Measurements from ENCODE around the gene TP53AIP1. TPM values are rescaled to one million over a fixed set of nuclear protein-coding genes. Genes with fewer than 3 reads are reported as not detected.

Gene TP53AIP1
- total RNA-seq, 3 donors from 2014 or later (not counting 1 experiment from before 2014, with no cell fraction given), result not detected

- 62% methylated on average over 8 of the region's 8 CpGs for WGBS (ENCODE audit: insufficient coverage)
- no peak for TF ChIP-seq CTCF (IDR thresholded peaks at IDR 0.05)
- Mint-ChIP-seq H3K4me3 (no peak overlapping the region), H3K27me3 (ENCODE audit: low read depth in 2 of 2) (peaks cover 48 to 63% of the 10 kb centered on the region in 2 donors), H3K27ac (no peak overlapping the region), H3K9me3 (no peaks in the 10 kb centered on the region), H3K36me3 (no peaks in the 10 kb centered on the region), H3K4me1 (peaks cover 8 to 15% of the 10 kb centered on the region in 2 donors)
- DNase-seq (no peak), ATAC-seq (no peak)
- no peak overlapping the region for H3K4me3 ChIP-seq (ENCODE audit: low read length)
- H3K4me1 ChIP-seq (ENCODE audit: control insufficient read depth, insufficient read depth, low read length), result peaks cover 25% of the 10 kb centered on the region
- peaks cover 31% of the 10 kb centered on the region for H3K27me3 ChIP-seq (ENCODE audit: control insufficient read depth, insufficient read depth, low read length)
- intact Hi-C loops (cut with micrococcal nuclease), result no loop called here
- no peaks in the 10 kb centered on the region for H3K9me3 ChIP-seq (ENCODE audit: control insufficient read depth, insufficient read depth, low read length)
- H3K27ac ChIP-seq (ENCODE audit: low read length), result no peak overlapping the region
- no peaks in the 10 kb centered on the region for H3K36me3 ChIP-seq (ENCODE audit: control insufficient read depth, insufficient read depth, low read length)
These were observed 33.1 kb downstream of the TP53AIP1 start for GRCh38 chr11:128909438-128910125.

GRCh38 chr11:128908391-128909246, 34.1 kb downstream of the TP53AIP1 start:
- Mint-ChIP-seq H3K27ac (no peak overlapping the region), H3K36me3 (no peaks in the 10 kb centered on the region), H3K4me3 (no peak overlapping the region), H3K4me1 (peaks cover 8 to 24% of the 10 kb centered on the region in 2 donors), H3K27me3 (ENCODE audit: low read depth in 2 of 2) (peaks cover 50 to 70% of the 10 kb centered on the region in 2 donors), H3K9me3 (no peaks in the 10 kb centered on the region)
- ATAC-seq (peak in 2 of 3 donors; percentile 37 to 48), DNase-seq (no peak)
- no peaks in the 10 kb centered on the region for H3K36me3 ChIP-seq (ENCODE audit: control insufficient read depth, insufficient read depth, low read length)
- no peaks in the 10 kb centered on the region for H3K9me3 ChIP-seq (ENCODE audit: control insufficient read depth, insufficient read depth, low read length)
- WGBS (ENCODE audit: insufficient coverage), result 10% methylated on average over 12 of the region's 12 CpGs
- H3K27me3 ChIP-seq (ENCODE audit: control insufficient read depth, insufficient read depth, low read length), result peaks cover 31% of the 10 kb centered on the region
- H3K27ac ChIP-seq (ENCODE audit: low read length), result no peak overlapping the region
- peaks cover 31% of the 10 kb centered on the region for H3K4me1 ChIP-seq (ENCODE audit: control insufficient read depth, insufficient read depth, low read length)
- no peak overlapping the region for H3K4me3 ChIP-seq (ENCODE audit: low read length)
- intact Hi-C loops (cut with micrococcal nuclease), result no loop called here
- TF ChIP-seq CTCF (IDR thresholded peaks at IDR 0.05), result no peak

- no peak overlapping the region for H3K27ac Mint-ChIP-seq
- no peaks in the 10 kb centered on the region for H3K36me3 Mint-ChIP-seq
- H3K4me3 ChIP-seq (ENCODE audit: low read length), result no peak overlapping the region
- no peak for TF ChIP-seq CTCF (IDR thresholded peaks at IDR 0.05)
- 88% methylated on average over 4 of the region's 4 CpGs for WGBS (ENCODE audit: insufficient coverage)
- H3K4me3 Mint-ChIP-seq, result no peak overlapping the region
- intact Hi-C loops (cut with micrococcal nuclease), result no loop called here
- DNase-seq, result no peak
- peaks cover 47 to 68% of the 10 kb centered on the region in 2 donors for H3K27me3 Mint-ChIP-seq (ENCODE audit: low read depth in 2 of 2)
- peaks cover 8 to 27% of the 10 kb centered on the region in 2 donors for H3K4me1 Mint-ChIP-seq
- H3K9me3 ChIP-seq (ENCODE audit: control insufficient read depth, insufficient read depth, low read length), result no peaks in the 10 kb centered on the region
- H3K9me3 Mint-ChIP-seq, result no peaks in the 10 kb centered on the region
- ATAC-seq, result no peak
- no peaks in the 10 kb centered on the region for H3K36me3 ChIP-seq (ENCODE audit: control insufficient read depth, insufficient read depth, low read length)
- H3K4me1 ChIP-seq (ENCODE audit: control insufficient read depth, insufficient read depth, low read length), result peaks cover 31% of the 10 kb centered on the region
- no peak overlapping the region for H3K27ac ChIP-seq (ENCODE audit: low read length)
- H3K27me3 ChIP-seq (ENCODE audit: control insufficient read depth, insufficient read depth, low read length), result peaks cover 31% of the 10 kb centered on the region
These were observed 35.1 kb downstream of the TP53AIP1 start for GRCh38 chr11:128907585-128907984.
